ENCODE results near the gene SPTB. TPM values are rescaled to one million over a fixed set of nuclear protein-coding genes. Genes with fewer than 3 reads are reported as not detected.

The SPTB gene
- total and polyA plus RNA-seq, 7 experiments from 2014 or later, result 0.05 to 0.12 (median 0.05) TPM; not detected in 4

GRCh38 chr14:64778104-64778754 lies 101.5 kb downstream of the SPTB start:
- Mint-ChIP-seq H3K27me3 (peaks cover 0 to 12% (median 0%) of the 10 kb centered on the region in 5 donors), H3K4me3 (no peak overlapping the region), H3K36me3 (no peaks in the 10 kb centered on the region), H3K4me1 (no peaks in the 10 kb centered on the region), H3K27ac (no peak overlapping the region), H3K9me3 (no peaks in the 10 kb centered on the region)
- no peak for ATAC-seq
- POLR2A ChIA-PET, result no interaction called here
- H3K4me3 ChIP-seq (ENCODE audit: low read length), result no peak overlapping the region
- H3K27me3 ChIP-seq (ENCODE audit: control insufficient read depth in 2 of 2, insufficient read depth in 2 of 2, low read length in 2 of 2), result no peaks in the 10 kb centered on the region
- H3K36me3 ChIP-seq (ENCODE audit: control insufficient read depth in 2 of 3, insufficient read depth in 3 of 3, low read length in 3 of 3), result no peaks in the 10 kb centered on the region
- no peaks in the 10 kb centered on the region for H3K4me1 ChIP-seq (ENCODE audit: control insufficient read depth in 2 of 2, insufficient read depth in 2 of 2, low read length in 2 of 2)
- CTCF ChIA-PET, result interaction anchor here (1.3 kb wide), 1 partner anchor 13 kb away, joined by 3 read pairs; no protein-coding TSS in a partner anchor
- H3K27ac ChIP-seq (ENCODE audit: low read depth, low read length), result no peak overlapping the region
- no peaks in the 10 kb centered on the region for H3K9me3 ChIP-seq (ENCODE audit: control insufficient read depth in 2 of 3, low read length in 3 of 3)
- intact Hi-C loops (cut with micrococcal nuclease), result no loop called here
- DNase-seq, result no peak

- no peaks in the 10 kb centered on the region for H3K9me3 Mint-ChIP-seq
- H3K4me3 Mint-ChIP-seq, result no peak overlapping the region
- H3K36me3 Mint-ChIP-seq, result no peaks in the 10 kb centered on the region
- H3K4me3 ChIP-seq (ENCODE audit: low read length), result no peak overlapping the region
- no peaks in the 10 kb centered on the region for H3K27me3 ChIP-seq (ENCODE audit: control insufficient read depth in 2 of 2, insufficient read depth in 2 of 2, low read length in 2 of 2)
- CTCF ChIA-PET, result no interaction called here
- no peaks in the 10 kb centered on the region for H3K4me1 Mint-ChIP-seq
- H3K4me1 ChIP-seq (ENCODE audit: control insufficient read depth in 2 of 2, insufficient read depth in 2 of 2, low read length in 2 of 2), result no peaks in the 10 kb centered on the region
- no peak for ATAC-seq
- H3K9me3 ChIP-seq (ENCODE audit: control insufficient read depth in 2 of 3, low read length in 3 of 3), result no peaks in the 10 kb centered on the region
- peaks cover 0 to 12% (median 0%) of the 10 kb centered on the region in 5 donors for H3K27me3 Mint-ChIP-seq
- H3K27ac ChIP-seq (ENCODE audit: low read depth, low read length), result no peak overlapping the region
- POLR2A ChIA-PET, result no interaction called here
- no peak for DNase-seq
- no peaks in the 10 kb centered on the region for H3K36me3 ChIP-seq (ENCODE audit: control insufficient read depth in 2 of 3, insufficient read depth in 3 of 3, low read length in 3 of 3)
- no peak overlapping the region for H3K27ac Mint-ChIP-seq
- intact Hi-C loops (cut with micrococcal nuclease), result no loop called here
Observed at GRCh38 chr14:64777461-64777860, 102.2 kb downstream of the SPTB start.

GRCh38 chr14:64775081-64775777 lies 104.5 kb downstream of the SPTB start:
- ChIA-PET POLR2A (no interaction called here), CTCF (no interaction called here)
- Histone ChIP-seq H3K36me3 (ENCODE audit: control insufficient read depth in 2 of 3, insufficient read depth in 3 of 3, low read length in 3 of 3) (no peaks in the 10 kb centered on the region), H3K4me3 (ENCODE audit: low read length) (no peak overlapping the region), H3K9me3 (ENCODE audit: control insufficient read depth in 2 of 3, low read length in 3 of 3) (no peaks in the 10 kb centered on the region), H3K27me3 (ENCODE audit: control insufficient read depth in 2 of 2, insufficient read depth in 2 of 2, low read length in 2 of 2) (no peaks in the 10 kb centered on the region), H3K4me1 (ENCODE audit: control insufficient read depth in 2 of 2, insufficient read depth in 2 of 2, low read length in 2 of 2) (peaks cover 5 to 13% of the 10 kb centered on the region in 2 donors), H3K27ac (ENCODE audit: low read depth, low read length) (no peak overlapping the region)
- DNase-seq, result no peak
- Mint-ChIP-seq H3K27me3 (peaks cover 0 to 3% (median 0%) of the 10 kb centered on the region in 5 donors), H3K9me3 (no peaks in the 10 kb centered on the region), H3K4me3 (no peak overlapping the region), H3K4me1 (peaks cover 3 to 19% (median 17%) of the 10 kb centered on the region in 7 donors), H3K27ac (no peak overlapping the region), H3K36me3 (no peaks in the 10 kb centered on the region)
- no peak for ATAC-seq
- intact Hi-C loops (cut with micrococcal nuclease), result no loop called here

GRCh38 chr14:64774272-64774671 lies 105.4 kb downstream of the SPTB start:
- Histone ChIP-seq H3K4me3 (ENCODE audit: low read length) (no peak overlapping the region), H3K27ac (ENCODE audit: low read depth, low read length) (no peak overlapping the region), H3K27me3 (ENCODE audit: control insufficient read depth in 2 of 2, insufficient read depth in 2 of 2, low read length in 2 of 2) (no peaks in the 10 kb centered on the region), H3K36me3 (ENCODE audit: control insufficient read depth in 2 of 3, insufficient read depth in 3 of 3, low read length in 3 of 3) (no peaks in the 10 kb centered on the region), H3K4me1 (ENCODE audit: control insufficient read depth in 2 of 2, insufficient read depth in 2 of 2, low read length in 2 of 2) (peaks cover 5 to 13% of the 10 kb centered on the region in 2 donors), H3K9me3 (ENCODE audit: control insufficient read depth in 2 of 3, low read length in 3 of 3) (no peaks in the 10 kb centered on the region)
- POLR2A ChIA-PET, result interaction anchor here (0.5 to 0.9 kb wide), 2 partner anchors 82 to 840 kb away, joined by 3 to 4 read pairs; no protein-coding TSS in a partner anchor
- peaks cover 0 to 3% (median 0%) of the 10 kb centered on the region in 5 donors for H3K27me3 Mint-ChIP-seq
- CTCF ChIA-PET, result no interaction called here
- intact Hi-C loops (cut with micrococcal nuclease), result no loop called here
- H3K36me3 Mint-ChIP-seq, result no peaks in the 10 kb centered on the region
- H3K27ac Mint-ChIP-seq, result no peak overlapping the region
- DNase-seq, result no peak
- no peaks in the 10 kb centered on the region for H3K9me3 Mint-ChIP-seq
- peaks cover 3 to 24% (median 18%) of the 10 kb centered on the region in 7 donors for H3K4me1 Mint-ChIP-seq
- ATAC-seq, result no peak
- H3K4me3 Mint-ChIP-seq, result no peak overlapping the region

- no peaks in the 10 kb centered on the region for H3K36me3 Mint-ChIP-seq
- no peak overlapping the region for H3K27ac ChIP-seq (ENCODE audit: low read depth, low read length)
- no peaks in the 10 kb centered on the region for H3K9me3 Mint-ChIP-seq
- no peak overlapping the region for H3K4me3 ChIP-seq (ENCODE audit: low read length)
- POLR2A ChIA-PET, result interaction anchor here (0.9 kb wide), 1 partner anchor 81 kb away, joined by 3 read pairs; no protein-coding TSS in a partner anchor
- ATAC-seq, result no peak
- H3K36me3 ChIP-seq (ENCODE audit: control insufficient read depth in 2 of 3, insufficient read depth in 3 of 3, low read length in 3 of 3), result no peaks in the 10 kb centered on the region
- H3K9me3 ChIP-seq (ENCODE audit: control insufficient read depth in 2 of 3, low read length in 3 of 3), result no peaks in the 10 kb centered on the region
- no peak overlapping the region for H3K27ac Mint-ChIP-seq
- H3K4me1 ChIP-seq (ENCODE audit: control insufficient read depth in 2 of 2, insufficient read depth in 2 of 2, low read length in 2 of 2), result peaks cover 5 to 13% of the 10 kb centered on the region in 2 donors
- intact Hi-C loops (cut with micrococcal nuclease), result no loop called here
- no peak for DNase-seq
- H3K4me3 Mint-ChIP-seq, result no peak overlapping the region
- H3K4me1 Mint-ChIP-seq, result peaks cover 3 to 24% (median 18%) of the 10 kb centered on the region in 7 donors
- CTCF ChIA-PET, result no interaction called here
- H3K27me3 Mint-ChIP-seq, result peaks cover 0 to 3% (median 0%) of the 10 kb centered on the region in 5 donors
- H3K27me3 ChIP-seq (ENCODE audit: control insufficient read depth in 2 of 2, insufficient read depth in 2 of 2, low read length in 2 of 2), result no peaks in the 10 kb centered on the region
Observed at GRCh38 chr14:64773577-64773976, 106.1 kb downstream of the SPTB start.

- H3K9me3 ChIP-seq (ENCODE audit: control insufficient read depth in 2 of 3, low read length in 3 of 3), result no peaks in the 10 kb centered on the region
- POLR2A ChIA-PET, result no interaction called here
- CTCF ChIA-PET, result no interaction called here
- H3K27me3 Mint-ChIP-seq, result peaks cover 0 to 3% (median 0%) of the 10 kb centered on the region in 5 donors
- intact Hi-C loops (cut with micrococcal nuclease), result no loop called here
- H3K27ac ChIP-seq (ENCODE audit: low read depth, low read length), result no peak overlapping the region
- peaks cover 5 to 13% of the 10 kb centered on the region in 2 donors for H3K4me1 ChIP-seq (ENCODE audit: control insufficient read depth in 2 of 2, insufficient read depth in 2 of 2, low read length in 2 of 2)
- DNase-seq, result no peak
- no peaks in the 10 kb centered on the region for H3K9me3 Mint-ChIP-seq
- H3K36me3 Mint-ChIP-seq, result no peaks in the 10 kb centered on the region
- H3K27ac Mint-ChIP-seq, result peak overlapping the region in 1 of 9 donors; percentile 62
- H3K4me3 ChIP-seq (ENCODE audit: low read length), result no peak overlapping the region
- H3K27me3 ChIP-seq (ENCODE audit: control insufficient read depth in 2 of 2, insufficient read depth in 2 of 2, low read length in 2 of 2), result no peaks in the 10 kb centered on the region
- H3K36me3 ChIP-seq (ENCODE audit: control insufficient read depth in 2 of 3, insufficient read depth in 3 of 3, low read length in 3 of 3), result no peaks in the 10 kb centered on the region
- H3K4me1 Mint-ChIP-seq, result peaks cover 3 to 24% (median 18%) of the 10 kb centered on the region in 7 donors
- no peak overlapping the region for H3K4me3 Mint-ChIP-seq
- ATAC-seq, result no peak
Observed at GRCh38 chr14:64773046-64773445, 106.7 kb downstream of the SPTB start.
